Activated naive CD4-positive, alpha-beta T cell treated with anti-CD3 and anti-CD28 coated beads for 36 hours (primary cell): ENCODE measurements around the gene PPP1R9B. TPM values are rescaled to one million over a fixed set of nuclear protein-coding genes. Genes with fewer than 3 reads are reported as not detected.

ENCODE experiments used
- CTCF ChIA-PET: fragments of 350-600 bp; sonication (Branson Sonifier 250); formaldehyde crosslinking; loops from one replicate; lab custom pipeline; 2021; ENCODE audit warnings: antibody characterized with exemption; lab: Charles Lee
- DNase-seq: peaks from one replicate; pipeline ENCODE4 v3.0.0-alpha.2; 2020
- H3K27ac Mint-ChIP-seq: one replicate; pipeline ENCODE4 v1.8.0; 2021; ENCODE audit warnings: mild to moderate bottlenecking, mixed read lengths
- H3K27me3 Mint-ChIP-seq: one replicate; pipeline ENCODE4 v1.8.0; 2021; ENCODE audit warnings: low read depth, mixed read lengths
- H3K36me3 Mint-ChIP-seq: one replicate; pipeline ENCODE4 v1.8.0; 2021; ENCODE audit warnings: low read depth, mixed read lengths
- H3K4me1 Mint-ChIP-seq: one replicate; pipeline ENCODE4 v1.8.0; 2021; ENCODE audit warnings: low read depth, mixed read lengths
- H3K4me3 Mint-ChIP-seq: one replicate; pipeline ENCODE4 v1.8.0; 2021; ENCODE audit warnings: mild to moderate bottlenecking, moderate library complexity, mixed read lengths
- H3K9me3 Mint-ChIP-seq: one replicate; pipeline ENCODE4 v1.8.0; 2021; ENCODE audit warnings: mixed read lengths
- intact Hi-C: fragments of 100-400 bp; cut with micrococcal nuclease; formaldehyde crosslinking; loops from one replicate; pipeline ENCODE4 v1.15.1; 2023
- total RNA-seq, 2 experiments: library from RNA; stranded (reverse); gene quantifications; one replicate each; pipeline ENCODE4 v1.2.3, GENCODE V29; 2021

PPP1R9B gene
- total RNA-seq, 2 experiments from 2014 or later = 67.7 TPM

GRCh38 chr17:50168319-50168718 lies 17.8 kb upstream of the PPP1R9B start:
- H3K9me3 Mint-ChIP-seq = no peaks in the 10 kb centered on the region
- no peak for DNase-seq
- no peak overlapping the region for H3K4me3 Mint-ChIP-seq
- CTCF ChIA-PET = interaction anchor here (0.8 to 4.0 kb wide), 8 partner anchors 10 to 129 kb away, joined by 3 to 49 read pairs (median 8); partner anchors contain the start of gene PDK2
- no peaks in the 10 kb centered on the region for H3K27me3 Mint-ChIP-seq
- H3K27ac Mint-ChIP-seq = no peak overlapping the region
- intact Hi-C loops = no loop called here
- H3K36me3 Mint-ChIP-seq = no peaks in the 10 kb centered on the region
- peaks cover 19% of the 10 kb centered on the region for H3K4me1 Mint-ChIP-seq

GRCh38 chr17:50167371-50167770 lies 16.9 kb upstream of the PPP1R9B start:
- H3K9me3 Mint-ChIP-seq = no peaks in the 10 kb centered on the region
- CTCF ChIA-PET = interaction anchor here (1.3 to 3.4 kb wide), 3 partner anchors 11 to 130 kb away, joined by 4 to 44 read pairs (median 6); no protein-coding TSS in a partner anchor
- no peaks in the 10 kb centered on the region for H3K36me3 Mint-ChIP-seq
- H3K27ac Mint-ChIP-seq = no peak overlapping the region
- no peaks in the 10 kb centered on the region for H3K27me3 Mint-ChIP-seq
- no peak overlapping the region for H3K4me3 Mint-ChIP-seq
- intact Hi-C loops = no loop called here
- peaks cover 25% of the 10 kb centered on the region for H3K4me1 Mint-ChIP-seq
- no peak for DNase-seq

GRCh38 chr17:50166518-50167181 lies 16.2 kb upstream of the PPP1R9B start:
- DNase-seq = no peak
- Mint-ChIP-seq H3K27ac (no peak overlapping the region), H3K36me3 (no peaks in the 10 kb centered on the region), H3K4me3 (no peak overlapping the region), H3K9me3 (no peaks in the 10 kb centered on the region), H3K4me1 (peaks cover 32% of the 10 kb centered on the region), H3K27me3 (no peaks in the 10 kb centered on the region)
- CTCF ChIA-PET = no interaction called here
- intact Hi-C loops = no loop called here

GRCh38 chr17:50165867-50166517 lies 15.5 kb upstream of the PPP1R9B start, which contains the start of gene SGCA:
SGCA (plus strand) TSS chr17:50166005; CDS start chr17:50166041, 36 bp downstream.
- Mint-ChIP-seq H3K27me3 (no peaks in the 10 kb centered on the region), H3K9me3 (no peaks in the 10 kb centered on the region), H3K4me1 (peaks cover 37% of the 10 kb centered on the region), H3K4me3 (no peak within 1 kb of the TSS), H3K27ac (no peak within 1 kb of the TSS), H3K36me3 (no peaks in the 10 kb centered on the region)
- intact Hi-C loops = no loop called here
- CTCF ChIA-PET = interaction anchor here (1.3 to 1.4 kb wide), 2 partner anchors 8 to 196 kb away, joined by 3 read pairs; no protein-coding TSS in a partner anchor
- DNase-seq = no peak

GRCh38 chr17:50165466-50165865 lies 15.0 kb upstream of the PPP1R9B start:
- Mint-ChIP-seq H3K27ac (no peak overlapping the region), H3K9me3 (no peaks in the 10 kb centered on the region), H3K36me3 (no peaks in the 10 kb centered on the region), H3K27me3 (no peaks in the 10 kb centered on the region), H3K4me1 (peaks cover 41% of the 10 kb centered on the region), H3K4me3 (no peak overlapping the region)
- CTCF ChIA-PET = interaction anchor here (1.3 to 2.2 kb wide), 3 partner anchors 8 to 197 kb away, joined by 3 to 8 read pairs (median 3); no protein-coding TSS in a partner anchor
- no peak for DNase-seq
- intact Hi-C loops = no loop called here

GRCh38 chr17:50165066-50165465 lies 14.6 kb upstream of the PPP1R9B start:
- Mint-ChIP-seq H3K4me3 (no peak overlapping the region), H3K9me3 (no peaks in the 10 kb centered on the region), H3K27me3 (no peaks in the 10 kb centered on the region), H3K4me1 (peaks cover 41% of the 10 kb centered on the region), H3K27ac (no peak overlapping the region), H3K36me3 (no peaks in the 10 kb centered on the region)
- intact Hi-C loops = no loop called here
- CTCF ChIA-PET = interaction anchor here (1.3 to 2.2 kb wide), 3 partner anchors 9 to 197 kb away, joined by 3 to 8 read pairs (median 3); no protein-coding TSS in a partner anchor
- DNase-seq = no peak

GRCh38 chr17:50164697-50164988 lies 14.2 kb upstream of the PPP1R9B start:
- no peak overlapping the region for H3K27ac Mint-ChIP-seq
- H3K27me3 Mint-ChIP-seq = no peaks in the 10 kb centered on the region
- peaks cover 41% of the 10 kb centered on the region for H3K4me1 Mint-ChIP-seq
- no peaks in the 10 kb centered on the region for H3K9me3 Mint-ChIP-seq
- H3K36me3 Mint-ChIP-seq = no peaks in the 10 kb centered on the region
- intact Hi-C loops = no loop called here
- DNase-seq = no peak
- no peak overlapping the region for H3K4me3 Mint-ChIP-seq
- CTCF ChIA-PET = interaction anchor here (1.3 to 2.2 kb wide), 3 partner anchors 9 to 198 kb away, joined by 3 to 8 read pairs (median 3); no protein-coding TSS in a partner anchor

- intact Hi-C loops = no loop called here
- Mint-ChIP-seq H3K27ac (peak overlapping the region; percentile 52), H3K9me3 (no peaks in the 10 kb centered on the region), H3K4me3 (no peak overlapping the region), H3K4me1 (peaks cover 37% of the 10 kb centered on the region), H3K27me3 (no peaks in the 10 kb centered on the region), H3K36me3 (no peaks in the 10 kb centered on the region)
- DNase-seq = peak; percentile 45
- CTCF ChIA-PET = interaction anchor here (0.8 to 2.2 kb wide), 8 partner anchors 10 to 234 kb away, joined by 3 to 8 read pairs (median 4); partner anchors contain the start of gene LRRC59
Observed at GRCh38 chr17:50163843-50164696, 13.6 kb upstream of the PPP1R9B start.

- intact Hi-C loops = no loop called here
- no peaks in the 10 kb centered on the region for H3K36me3 Mint-ChIP-seq
- no peaks in the 10 kb centered on the region for H3K27me3 Mint-ChIP-seq
- peak overlapping the region; percentile 96 for H3K27ac Mint-ChIP-seq
- peak overlapping the region; percentile 7 for H3K4me3 Mint-ChIP-seq
- DNase-seq = peak; percentile 42
- CTCF ChIA-PET = interaction anchor here (0.7 to 2.8 kb wide), 25 partner anchors 7 to 235 kb away, joined by 3 to 44 read pairs (median 5); partner anchors contain the start of genes LRRC59, PDK2, PPP1R9B and SAMD14
- H3K9me3 Mint-ChIP-seq = no peaks in the 10 kb centered on the region
- peaks cover 35% of the 10 kb centered on the region for H3K4me1 Mint-ChIP-seq
Observed at GRCh38 chr17:50162466-50163254, 12.2 kb upstream of the PPP1R9B start.

- H3K9me3 Mint-ChIP-seq = no peaks in the 10 kb centered on the region
- intact Hi-C loops = loop anchor here (1.0 kb wide), 4 partner anchors 11 to 67 kb away; partner anchors contain the start of gene PDK2
- no peaks in the 10 kb centered on the region for H3K36me3 Mint-ChIP-seq
- CTCF ChIA-PET = interaction anchor here (0.6 to 2.8 kb wide), 27 partner anchors 8 to 405 kb away, joined by 3 to 44 read pairs (median 5); partner anchors contain the start of genes PDK2, PPP1R9B and SAMD14
- peak overlapping the region; percentile 96 for H3K27ac Mint-ChIP-seq
- H3K4me1 Mint-ChIP-seq = peaks cover 35% of the 10 kb centered on the region
- DNase-seq = no peak
- H3K4me3 Mint-ChIP-seq = peak overlapping the region; percentile 64
- H3K27me3 Mint-ChIP-seq = no peaks in the 10 kb centered on the region
Observed at GRCh38 chr17:50161911-50162288, 11.4 kb upstream of the PPP1R9B start.
